HepG2 (cell line): ENCODE data around the gene EPO. TPM values are rescaled to one million over a fixed set of nuclear protein-coding genes. Genes with fewer than 3 reads are reported as not detected.
A peak's percentile ranks its signal among the peaks of the same experiment; 100 is the strongest.

Source experiments
- AHDC1 ChIP-seq: sonication (generic); formaldehyde crosslinking; IDR thresholded peaks from 2 replicates; pipeline ENCODE4 v1.5.1; 2020; ENCODE audit warnings: mild to moderate bottlenecking, missing genetic modification reagents, borderline replicate concordance
- FOXK1 ChIP-seq: sonication (generic); formaldehyde crosslinking; IDR thresholded peaks from 2 replicates; pipeline ENCODE4 v1.4.0; 2020; ENCODE audit warnings: low read depth, missing genetic modification reagents, borderline replicate concordance
- IRF2 ChIP-seq: IDR thresholded peaks from 2 replicates; pipeline ENCODE4 v1.6.1; 2018; ENCODE audit warnings: missing genetic modification reagents, missing compliant biosample characterization
- KDM3A ChIP-seq: IDR thresholded peaks from 2 replicates; pipeline ENCODE4 v1.6.1; 2018; ENCODE audit warnings: low read depth, missing compliant biosample characterization
- NKX3-1 ChIP-seq: sonication (generic); formaldehyde crosslinking; IDR thresholded peaks from 2 replicates; pipeline ENCODE4 v1.5.0; 2020; ENCODE audit warnings: missing genetic modification reagents
- PAF1 ChIP-seq: IDR thresholded peaks from 2 replicates; pipeline ENCODE4 v1.6.1; 2016; ENCODE audit warnings: missing genetic modification reagents, missing compliant biosample characterization
- PRPF4 ChIP-seq: fragments of 200-400 bp; formaldehyde crosslinking; IDR thresholded peaks from 2 replicates; pipeline ENCODE4 v1.6.1; 2016; ENCODE audit warnings: low read length, low read depth; ENCODE audit not compliant: poor library complexity, severe bottlenecking
- RAD21 ChIP-seq: fragments of 450-650 bp; formaldehyde crosslinking; IDR thresholded peaks from 2 replicates; pipeline ENCODE4 v1.5.0; 2020; ENCODE audit warnings: mild to moderate bottlenecking
- REPIN1 ChIP-seq: sonication (generic); formaldehyde crosslinking; IDR thresholded peaks from 2 replicates; pipeline ENCODE4 v1.8.0; 2022; ENCODE audit warnings: missing genetic modification reagents, low read depth, mild to moderate bottlenecking, borderline replicate concordance
- RFXANK ChIP-seq: IDR thresholded peaks from 2 replicates; pipeline ENCODE4 v1.6.1; 2016
- TAF1 ChIP-seq: sonication (generic); formaldehyde crosslinking; IDR thresholded peaks from 2 replicates; pipeline ENCODE4 v1.4.0; 2020; ENCODE audit warnings: missing genetic modification reagents
- ZBTB7B ChIP-seq: sonication (generic); formaldehyde crosslinking; IDR thresholded peaks from 2 replicates; pipeline ENCODE4 v1.4.0; 2020; ENCODE audit warnings: missing genetic modification reagents
- ZFAT ChIP-seq: sonication (generic); formaldehyde crosslinking; conservative IDR thresholded peaks from 2 replicates; pipeline ENCODE4 v1.8.1; 2023; ENCODE audit warnings: missing genetic modification reagents, inconsistent platforms
- ZFP36L1 ChIP-seq: sonication (generic); formaldehyde crosslinking; IDR thresholded peaks from 2 replicates; pipeline ENCODE4 v1.8.0; 2022; ENCODE audit warnings: mild to moderate bottlenecking, missing genetic modification reagents, moderate library complexity
- ZNF143 ChIP-seq: sonication (generic); formaldehyde crosslinking; IDR thresholded peaks from 2 replicates; pipeline ENCODE4 v1.4.0; 2020; ENCODE audit warnings: missing genetic modification reagents
- ZNF24 ChIP-seq: fragments of 450-650 bp; IDR thresholded peaks from 2 replicates; pipeline ENCODE4 v1.6.1; 2017; ENCODE audit warnings: antibody characterized with exemption, mild to moderate bottlenecking
- ZNF253 ChIP-seq: sonication (generic); formaldehyde crosslinking; IDR thresholded peaks from 2 replicates; pipeline ENCODE4 v1.8.0; 2022; ENCODE audit warnings: mild to moderate bottlenecking, missing genetic modification reagents, borderline replicate concordance
- ZNF432 ChIP-seq: sonication (generic); formaldehyde crosslinking; IDR thresholded peaks from 2 replicates; pipeline ENCODE4 v1.5.0; 2020; ENCODE audit warnings: missing genetic modification reagents, mild to moderate bottlenecking, borderline replicate concordance
- ZNF784 ChIP-seq: sonication (generic); formaldehyde crosslinking; IDR thresholded peaks from 2 replicates; pipeline ENCODE4 v1.5.1; 2020; ENCODE audit warnings: missing genetic modification reagents, mild to moderate bottlenecking, borderline replicate concordance
- polyA plus RNA-seq, 8 experiments: library from polyadenylated mRNA; depleted of rRNA in 3 of 8; stranded (reverse) in 7 of 8; unstranded in 1 of 8; fragments of >200 nt; fragmentation: Illumina TruSeq in 4 of 8; extraction: Trizol in 4 of 8; gene quantifications; 2 replicates each; pipeline versions ENCODE4 v1.2.1 to v1.2.3, GENCODE V29; 2011 to 2016; ENCODE audit warnings: low read depth in 4 of 8, missing spikeins in 1 of 8, mixed read lengths in 1 of 8; ENCODE audit not compliant: insufficient read depth in 1 of 8
- total RNA-seq, 5 experiments: library from RNA; depleted of rRNA; stranded (reverse); fragments of >200 nt; fragmentation: Illumina TruSeq; extraction: Trizol; gene quantifications; 2 replicates each; pipeline ENCODE4 v1.2.3, GENCODE V29; 2016; ENCODE audit warnings: low read depth in 1 of 5
- TF ChIP-seq, protein P1 (sequence below): sonication (generic); formaldehyde crosslinking; IDR thresholded peaks from 2 replicates; pipeline ENCODE4 v1.8.0; 2022; ENCODE audit warnings: mild to moderate bottlenecking, missing genetic modification reagents, borderline replicate concordance
- TF ChIP-seq, protein P2 (sequence below): IDR thresholded peaks from 2 replicates; pipeline ENCODE4 v1.6.1; 2016; ENCODE audit warnings: missing genetic modification reagents, missing compliant biosample characterization
- TF ChIP-seq, protein P3 (sequence below): sonication (generic); formaldehyde crosslinking; IDR thresholded peaks from 2 replicates; pipeline ENCODE4 v1.4.0; 2020; ENCODE audit warnings: missing genetic modification reagents

EPO gene
- total and polyA plus RNA-seq, 2 of the 13 experiments (the other 11 are each of a cell fraction or from before 2014, with no cell fraction given) = 10.3 to 25.7 TPM

DNA sequence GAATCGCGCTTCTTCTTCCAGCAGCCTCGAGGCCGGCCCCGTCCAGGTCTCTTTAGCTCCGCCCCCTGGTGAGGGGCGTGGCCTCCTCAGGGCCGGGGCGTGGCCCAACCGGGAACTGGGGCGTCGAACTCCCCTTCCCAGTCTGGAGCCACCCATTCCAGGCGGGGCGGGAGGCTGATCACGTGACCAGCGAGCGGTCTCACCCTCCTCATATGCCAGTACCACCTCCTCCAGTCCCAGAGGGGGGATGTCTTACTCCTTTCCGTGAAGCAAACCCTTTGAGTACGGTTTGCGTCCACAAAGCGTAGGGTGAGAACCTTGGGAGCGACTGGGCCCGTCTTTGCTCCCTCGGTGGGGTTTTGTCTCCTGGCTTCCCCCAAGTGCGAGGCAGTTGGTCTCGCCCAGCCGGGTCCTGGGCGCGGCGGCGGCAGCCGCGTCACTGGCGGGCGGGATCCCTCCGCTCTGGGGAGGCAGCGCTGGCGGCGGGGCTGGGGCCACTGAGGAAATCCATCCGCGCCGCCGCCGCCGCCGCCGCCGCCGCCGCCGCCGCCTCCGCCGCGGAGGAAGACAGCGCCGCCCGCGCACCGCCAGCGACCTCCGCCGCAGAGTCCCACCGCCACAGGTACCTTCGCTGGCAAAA is 46.8 kb upstream of the EPO start, which contains the start of gene GNB2 (continued):
- TF ChIP-seq ZNF784 = no peak; the same call in 1 of the 2 replicates
- TF ChIP-seq ZNF432 = no peak
- TF ChIP-seq, protein P1, sequence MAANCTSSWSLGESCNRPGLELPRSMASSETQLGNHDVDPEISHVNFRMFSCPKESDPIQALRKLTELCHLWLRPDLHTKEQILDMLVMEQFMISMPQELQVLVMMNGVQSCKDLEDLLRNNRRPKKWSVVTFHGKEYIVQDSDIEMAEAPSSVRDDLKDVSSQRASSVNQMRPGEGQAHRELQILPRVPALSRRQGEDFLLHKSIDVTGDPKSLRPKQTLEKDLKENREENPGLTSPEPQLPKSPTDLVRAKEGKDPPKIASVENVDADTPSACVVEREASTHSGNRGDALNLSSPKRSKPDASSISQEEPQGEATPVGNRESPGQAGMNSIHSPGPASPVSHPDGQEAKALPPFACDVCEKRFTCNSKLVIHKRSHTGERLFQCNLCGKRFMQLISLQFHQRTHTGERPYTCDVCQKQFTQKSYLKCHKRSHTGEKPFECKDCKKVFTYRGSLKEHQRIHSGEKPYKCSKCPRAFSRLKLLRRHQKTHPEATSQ = no peak
- no peak for TF ChIP-seq ZFP36L1 (CRISPR knock-in tag)
- TF ChIP-seq ZNF253 (CRISPR knock-in tag) = no peak
- no peak for TF ChIP-seq ZNF143 (CRISPR knock-in tag)
- TF ChIP-seq, protein P2, sequence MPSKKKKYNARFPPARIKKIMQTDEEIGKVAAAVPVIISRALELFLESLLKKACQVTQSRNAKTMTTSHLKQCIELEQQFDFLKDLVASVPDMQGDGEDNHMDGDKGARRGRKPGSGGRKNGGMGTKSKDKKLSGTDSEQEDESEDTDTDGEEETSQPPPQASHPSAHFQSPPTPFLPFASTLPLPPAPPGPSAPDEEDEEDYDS = peak; percentile 81
- TF ChIP-seq NKX3-1 (CRISPR knock-in tag) = no peak
- peak; percentile 40; the same call in 1 of the 2 replicates for TF ChIP-seq FOXK1 (CRISPR knock-in tag)
- TF ChIP-seq PAF1 (CRISPR knock-in tag) = no peak
- peak; percentile 73 for TF ChIP-seq RAD21 (CRISPR knock-in tag)
- TF ChIP-seq ZNF24 = no peak; the same call in 1 of the 2 replicates
- no peak for TF ChIP-seq ZBTB7B (CRISPR knock-in tag)
- TF ChIP-seq RFXANK = no peak
- TF ChIP-seq KDM3A (CRISPR knock-in tag) = no peak
- TF ChIP-seq ZFAT (CRISPR knock-in tag) = no peak
- peak; percentile 75; the same call in 1 of the 2 replicates for TF ChIP-seq IRF2 (CRISPR knock-in tag)
- TF ChIP-seq AHDC1 (CRISPR knock-in tag) = no peak
- TF ChIP-seq, protein P3, sequence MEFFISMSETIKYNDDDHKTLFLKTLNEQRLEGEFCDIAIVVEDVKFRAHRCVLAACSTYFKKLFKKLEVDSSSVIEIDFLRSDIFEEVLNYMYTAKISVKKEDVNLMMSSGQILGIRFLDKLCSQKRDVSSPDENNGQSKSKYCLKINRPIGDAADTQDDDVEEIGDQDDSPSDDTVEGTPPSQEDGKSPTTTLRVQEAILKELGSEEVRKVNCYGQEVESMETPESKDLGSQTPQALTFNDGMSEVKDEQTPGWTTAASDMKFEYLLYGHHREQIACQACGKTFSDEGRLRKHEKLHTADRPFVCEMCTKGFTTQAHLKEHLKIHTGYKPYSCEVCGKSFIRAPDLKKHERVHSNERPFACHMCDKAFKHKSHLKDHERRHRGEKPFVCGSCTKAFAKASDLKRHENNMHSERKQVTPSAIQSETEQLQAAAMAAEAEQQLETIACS (CRISPR knock-in tag) = no peak
- TF ChIP-seq TAF1 (CRISPR knock-in tag) = peak; percentile 76; the same call in 1 of the 2 replicates
- TF ChIP-seq PRPF4 = no peak
- TF ChIP-seq REPIN1 (CRISPR knock-in tag) = peak; percentile 29; the same call in 1 of the 2 replicates
